Osteocyte (in vitro differentiated cells): ENCODE measurements around the gene SERPINB5. TPM values are rescaled to one million over a fixed set of nuclear protein-coding genes. Genes with fewer than 3 reads are reported as not detected.

ENCODE experiments used
- DNase-seq: peaks from one replicate; pipeline ENCODE4 v3.0.0; 2021; ENCODE audit warnings: mixed read lengths; ENCODE audit not compliant: unreplicated experiment; ENCODE audit errors: extremely low spot score
- H3K27ac Mint-ChIP-seq: one replicate; pipeline ENCODE4 v1.8.0; 2021; ENCODE audit warnings: mild to moderate bottlenecking, mixed read lengths; ENCODE audit not compliant: unreplicated experiment
- H3K27me3 Mint-ChIP-seq: one replicate; pipeline ENCODE4 v1.8.0; 2021; ENCODE audit warnings: mixed read lengths; ENCODE audit not compliant: unreplicated experiment
- H3K36me3 Mint-ChIP-seq: one replicate; pipeline ENCODE4 v1.8.0; 2021; ENCODE audit warnings: mixed read lengths; ENCODE audit not compliant: unreplicated experiment
- H3K4me1 Mint-ChIP-seq: one replicate; pipeline ENCODE4 v1.8.0; 2021; ENCODE audit warnings: mixed read lengths; ENCODE audit not compliant: unreplicated experiment
- H3K4me3 Mint-ChIP-seq: one replicate; pipeline ENCODE4 v1.8.0; 2021; ENCODE audit warnings: mild to moderate bottlenecking, moderate library complexity, mixed read lengths; ENCODE audit not compliant: unreplicated experiment
- H3K9me3 Mint-ChIP-seq: one replicate; pipeline ENCODE4 v1.8.0; 2021; ENCODE audit warnings: mixed read lengths; ENCODE audit not compliant: unreplicated experiment
- total RNA-seq: library from RNA; stranded (reverse); gene quantifications from 2 replicates; pipeline ENCODE4 v1.2.1, GENCODE V29; 2021
- TF ChIP-seq, protein P1 (sequence below): fragments of 200-600 bp; sonication (generic); IDR thresholded peaks from 2 replicates; pipeline ENCODE4 v1.5.0; 2021; ENCODE audit warnings: antibody characterized with exemption, mild to moderate bottlenecking, moderate library complexity

The SERPINB5 gene
- total RNA-seq, 1 donor from 2014 or later = not detected

DNA sequence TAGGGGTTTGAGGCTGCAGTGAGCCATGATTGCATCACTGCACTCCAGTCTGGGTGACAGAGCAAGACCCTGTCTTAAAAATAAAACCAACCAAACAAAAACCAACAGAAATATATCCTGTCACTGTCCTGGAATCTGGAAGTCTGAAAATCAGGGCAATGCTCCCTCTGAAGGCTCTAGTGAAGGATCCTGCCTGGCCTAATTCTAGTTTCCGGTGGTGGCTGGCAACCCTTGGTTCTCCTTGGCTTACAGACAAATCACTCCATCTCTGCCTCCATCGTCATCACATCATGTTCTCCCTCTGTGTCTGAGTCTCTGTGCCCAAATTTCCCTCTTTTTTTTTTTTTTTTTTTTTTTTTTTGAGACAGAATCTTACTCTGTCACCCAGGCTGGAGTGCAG, 38.6 kb upstream of the SERPINB5 start:
- H3K4me1 Mint-ChIP-seq = peaks cover 21% of the 10 kb centered on the region
- no peak overlapping the region for H3K4me3 Mint-ChIP-seq
- no peak overlapping the region for H3K27ac Mint-ChIP-seq
- H3K36me3 Mint-ChIP-seq = no peaks in the 10 kb centered on the region
- no peak for DNase-seq
- H3K27me3 Mint-ChIP-seq = peaks cover 18% of the 10 kb centered on the region
- no peaks in the 10 kb centered on the region for H3K9me3 Mint-ChIP-seq
- TF ChIP-seq, protein P1, sequence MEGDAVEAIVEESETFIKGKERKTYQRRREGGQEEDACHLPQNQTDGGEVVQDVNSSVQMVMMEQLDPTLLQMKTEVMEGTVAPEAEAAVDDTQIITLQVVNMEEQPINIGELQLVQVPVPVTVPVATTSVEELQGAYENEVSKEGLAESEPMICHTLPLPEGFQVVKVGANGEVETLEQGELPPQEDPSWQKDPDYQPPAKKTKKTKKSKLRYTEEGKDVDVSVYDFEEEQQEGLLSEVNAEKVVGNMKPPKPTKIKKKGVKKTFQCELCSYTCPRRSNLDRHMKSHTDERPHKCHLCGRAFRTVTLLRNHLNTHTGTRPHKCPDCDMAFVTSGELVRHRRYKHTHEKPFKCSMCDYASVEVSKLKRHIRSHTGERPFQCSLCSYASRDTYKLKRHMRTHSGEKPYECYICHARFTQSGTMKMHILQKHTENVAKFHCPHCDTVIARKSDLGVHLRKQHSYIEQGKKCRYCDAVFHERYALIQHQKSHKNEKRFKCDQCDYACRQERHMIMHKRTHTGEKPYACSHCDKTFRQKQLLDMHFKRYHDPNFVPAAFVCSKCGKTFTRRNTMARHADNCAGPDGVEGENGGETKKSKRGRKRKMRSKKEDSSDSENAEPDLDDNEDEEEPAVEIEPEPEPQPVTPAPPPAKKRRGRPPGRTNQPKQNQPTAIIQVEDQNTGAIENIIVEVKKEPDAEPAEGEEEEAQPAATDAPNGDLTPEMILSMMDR = no peak

GRCh38 chr18:63439334-63439733, 37.4 kb upstream of the SERPINB5 start:
- no peaks in the 10 kb centered on the region for H3K9me3 Mint-ChIP-seq
- no peak overlapping the region for H3K4me3 Mint-ChIP-seq
- no peaks in the 10 kb centered on the region for H3K36me3 Mint-ChIP-seq
- TF ChIP-seq, protein P1 = peak; percentile 86
- H3K27me3 Mint-ChIP-seq = peaks cover 8% of the 10 kb centered on the region
- DNase-seq = no peak
- H3K4me1 Mint-ChIP-seq = peaks cover 22% of the 10 kb centered on the region
- H3K27ac Mint-ChIP-seq = no peak overlapping the region

GRCh38 chr18:63440219-63440618, 36.5 kb upstream of the SERPINB5 start:
- no peak for DNase-seq
- Mint-ChIP-seq H3K36me3 (no peaks in the 10 kb centered on the region), H3K4me3 (no peak overlapping the region), H3K4me1 (peaks cover 26% of the 10 kb centered on the region), H3K27me3 (peaks cover under 1% of the 10 kb centered on the region), H3K9me3 (no peaks in the 10 kb centered on the region), H3K27ac (no peak overlapping the region)
- TF ChIP-seq, protein P1 = no peak

- no peak for DNase-seq
- Mint-ChIP-seq H3K4me3 (no peak overlapping the region), H3K27ac (no peak overlapping the region), H3K4me1 (peaks cover 26% of the 10 kb centered on the region), H3K27me3 (no peaks in the 10 kb centered on the region), H3K36me3 (no peaks in the 10 kb centered on the region), H3K9me3 (no peaks in the 10 kb centered on the region)
- TF ChIP-seq, protein P1 = no peak
These were observed 35.9 kb upstream of the SERPINB5 start for GRCh38 chr18:63440881-63441280.

DNA sequence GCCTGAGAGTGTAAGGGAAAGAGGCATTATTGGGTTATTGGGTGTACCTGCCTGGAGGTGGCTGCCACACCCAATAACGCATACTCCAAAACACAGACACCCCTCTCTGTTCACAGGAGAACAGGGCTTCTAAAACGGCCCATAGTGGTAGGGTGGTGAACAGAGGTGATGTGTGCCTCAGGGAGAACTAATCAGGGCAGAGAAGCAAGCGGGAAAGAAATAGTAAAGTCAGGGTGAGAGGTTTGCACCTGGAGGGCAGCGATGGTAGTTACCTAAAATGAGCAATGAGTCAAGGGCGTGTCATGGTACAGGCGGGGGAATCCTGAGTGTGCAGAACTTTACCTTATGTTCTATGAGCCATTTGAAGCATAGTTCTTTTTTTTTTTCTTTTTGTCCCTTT, 32.9 kb upstream of the SERPINB5 start:
- no peaks in the 10 kb centered on the region for H3K36me3 Mint-ChIP-seq
- H3K9me3 Mint-ChIP-seq = no peaks in the 10 kb centered on the region
- H3K4me3 Mint-ChIP-seq = no peak overlapping the region
- TF ChIP-seq, protein P1 = no peak
- no peaks in the 10 kb centered on the region for H3K27me3 Mint-ChIP-seq
- H3K4me1 Mint-ChIP-seq = peaks cover 22% of the 10 kb centered on the region
- no peak for DNase-seq
- H3K27ac Mint-ChIP-seq = peak overlapping the region; percentile 9
